HG02763 (cell line): ENCODE measurements around the gene FARS2.

Experiments
- ATAC-seq: cut with Tn5 transposase; IDR thresholded peaks from one replicate; pipeline ENCODE4 v1.9.1; 2021; ENCODE audit warnings: mild to moderate bottlenecking, moderate library complexity; ENCODE audit not compliant: unreplicated experiment

FARS2 gene

GRCh38 chr6:5459346-5459745 is 198.0 kb downstream of the FARS2 start:
- no peak for ATAC-seq

- no peak for ATAC-seq
Observed at GRCh38 chr6:5461365-5461764, 200.1 kb downstream of the FARS2 start.

GRCh38 chr6:5462856-5463255 is 201.5 kb downstream of the FARS2 start:
- ATAC-seq = no peak

- no peak for ATAC-seq
Observed at GRCh38 chr6:5463690-5464089, 202.4 kb downstream of the FARS2 start.

GRCh38 chr6:5464099-5464885 is 203.0 kb downstream of the FARS2 start:
- no peak for ATAC-seq

GRCh38 chr6:5466281-5467136 is 205.2 kb downstream of the FARS2 start:
- no peak for ATAC-seq

GRCh38 chr6:5468586-5468985 is 207.3 kb downstream of the FARS2 start:
- no peak for ATAC-seq

GRCh38 chr6:5469101-5469846 is 208.0 kb downstream of the FARS2 start:
- no peak for ATAC-seq

- ATAC-seq = peak; percentile 50
Observed at GRCh38 chr6:5471044-5471443, 209.7 kb downstream of the FARS2 start.

- no peak for ATAC-seq
Observed at GRCh38 chr6:5471637-5472398, 210.5 kb downstream of the FARS2 start.

- ATAC-seq = no peak
Observed at GRCh38 chr6:5472571-5472970, 211.3 kb downstream of the FARS2 start.

GRCh38 chr6:5475779-5476178 is 214.5 kb downstream of the FARS2 start:
- no peak for ATAC-seq

GRCh38 chr6:5478380-5478779 is 217.1 kb downstream of the FARS2 start:
- ATAC-seq = no peak

GRCh38 chr6:5481033-5481432 is 219.7 kb downstream of the FARS2 start:
- no peak for ATAC-seq

- ATAC-seq = no peak
Observed at GRCh38 chr6:5481750-5482149, 220.4 kb downstream of the FARS2 start.

- ATAC-seq = no peak
Observed at GRCh38 chr6:5482619-5483018, 221.3 kb downstream of the FARS2 start.

GRCh38 chr6:5484692-5485091 is 223.4 kb downstream of the FARS2 start:
- no peak for ATAC-seq

- ATAC-seq = peak; percentile 89
Observed at GRCh38 chr6:5486214-5486613, 224.9 kb downstream of the FARS2 start.

GRCh38 chr6:5490501-5491069 is 229.3 kb downstream of the FARS2 start:
- no peak for ATAC-seq

GRCh38 chr6:5492356-5492755 is 231.0 kb downstream of the FARS2 start:
- no peak for ATAC-seq
